ENCODE results near the gene NKAIN4. TPM values are rescaled to one million over a fixed set of nuclear protein-coding genes. Genes with fewer than 3 reads are reported as not detected.

Gene NKAIN4
- total RNA-seq, 4 donors from 2014 or later: 0.79 TPM; not detected in 3

DNA sequence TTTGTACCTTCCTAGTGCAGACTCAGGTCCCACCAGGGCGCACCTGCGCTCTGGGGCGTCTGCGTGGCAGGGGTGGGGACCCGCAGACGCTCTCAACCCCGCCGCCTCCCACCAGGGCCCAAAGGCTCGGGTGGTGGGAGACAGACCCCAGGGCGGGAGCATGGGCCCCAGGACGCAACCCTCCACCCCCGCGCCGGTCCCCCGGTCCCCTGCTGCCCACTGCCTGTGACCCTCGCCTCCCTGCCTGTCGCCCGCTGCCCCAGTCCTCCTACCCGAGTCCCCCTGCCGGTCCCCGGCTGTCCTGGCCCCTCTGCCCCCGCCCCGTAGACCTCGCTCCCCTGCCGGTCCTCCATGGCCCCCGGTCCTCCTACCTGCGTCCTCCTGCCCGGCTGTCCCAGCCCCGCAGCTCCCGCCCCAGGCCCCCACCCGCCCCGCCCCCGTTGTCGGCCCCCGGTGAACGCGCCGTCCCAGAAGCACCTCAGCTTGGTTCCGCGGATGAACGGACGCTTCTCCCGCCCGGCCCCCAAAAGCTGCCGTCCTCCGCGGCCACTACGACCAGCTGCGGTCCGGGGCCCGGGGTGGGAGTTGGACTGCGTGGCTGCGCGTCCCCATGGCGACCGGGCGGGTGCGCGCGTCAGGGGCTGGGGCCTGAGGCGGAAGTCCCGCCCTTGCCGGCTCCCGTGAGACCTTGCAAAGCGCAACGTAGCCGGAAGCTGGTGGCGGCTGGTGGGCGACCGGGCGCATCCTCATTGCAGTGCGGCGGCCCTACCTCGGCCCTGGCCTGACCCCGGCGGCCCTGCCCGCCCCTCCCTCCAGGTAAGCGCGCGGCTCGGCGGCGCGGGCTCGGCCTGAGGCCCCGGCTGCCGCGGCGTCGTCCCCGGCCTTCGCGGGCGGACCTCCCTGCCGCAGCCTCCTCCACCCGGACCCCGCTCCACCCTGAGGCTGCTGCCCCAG lies 18.1 kb upstream of the NKAIN4 start, which contains the start of gene ARFGAP1:
Gene ARFGAP1 (plus strand): TSS at position 709 of the 954 bp plus-strand sequence. CDS start 2,768 bp downstream, outside the sequence.
- in situ Hi-C loops (cut with MboI; ENCODE audit: low pct_ligation_motif_present in 1 of 4, low pct_unique_long_range_greater_than_20kb in 1 of 4, low sequenced_read_pairs in 3 of 4) (no loop called here), intact Hi-C loops (cut with DNase I; ENCODE audit: low total_unique reads) (no loop called here)
- Histone ChIP-seq H3K4me1 (peaks cover 13 to 27% (median 19%) of the 10 kb centered on the region in 4 donors), H3K27ac (peak within 1 kb of the TSS; percentile 82 to 85 (median 84)), H3K9me3 (no peaks in the 10 kb centered on the region), H3K27me3 (peaks cover 5% of the 10 kb centered on the region), H3K36me3 (peaks cover 0 to 5% (median 0%) of the 10 kb centered on the region in 4 donors), H3K4me3 (peak within 1 kb of the TSS; percentile 93 to 100 (median 95))
- 0% methylated on average over 52 of the region's 97 CpGs; no CpG with 5 or more reads in 1 of the 2 donors for WGBS, 2 donors (ENCODE audit: low coverage in 1 of 2)
- no peak for TF ChIP-seq CTCF (IDR thresholded peaks at IDR 0.05)
- no peak for TF ChIP-seq EP300 (IDR thresholded peaks at IDR 0.05; ENCODE audit: low read depth)
- peak; percentile 58 for TF ChIP-seq POLR2A (IDR thresholded peaks at IDR 0.05)
- TF ChIP-seq POLR2AphosphoS5 (IDR thresholded peaks at IDR 0.05): peak; percentile 63 to 85 (median 81)
- peak; percentile 92 for DNase-seq

- no peaks in the 10 kb centered on the region for H3K9me3 ChIP-seq
- no peak overlapping the region for H3K27ac ChIP-seq
- H3K27me3 ChIP-seq: peaks cover 18% of the 10 kb centered on the region
- in situ Hi-C loops (cut with MboI; ENCODE audit: low pct_ligation_motif_present in 1 of 4, low pct_unique_long_range_greater_than_20kb in 1 of 4, low sequenced_read_pairs in 3 of 4): no loop called here
- no peaks in the 10 kb centered on the region for H3K36me3 ChIP-seq
- DNase-seq: no peak
- peaks cover 13 to 27% (median 19%) of the 10 kb centered on the region in 4 donors for H3K4me1 ChIP-seq
- TF ChIP-seq EP300 (IDR thresholded peaks at IDR 0.05; ENCODE audit: low read depth) (no peak), POLR2AphosphoS5 (IDR thresholded peaks at IDR 0.05) (no peak), POLR2A (IDR thresholded peaks at IDR 0.05) (no peak), CTCF (IDR thresholded peaks at IDR 0.05) (no peak)
- intact Hi-C loops (cut with DNase I; ENCODE audit: low total_unique reads): no loop called here
- WGBS, 2 donors (ENCODE audit: low coverage in 1 of 2): 92% methylated on average over 9 of the region's 9 CpGs; no CpG with 5 or more reads in 1 of the 2 donors
- no peak overlapping the region for H3K4me3 ChIP-seq
Observed at GRCh38 chr20:63270606-63271325, 16.5 kb upstream of the NKAIN4 start.

- in situ Hi-C loops (cut with MboI; ENCODE audit: low pct_ligation_motif_present in 1 of 4, low pct_unique_long_range_greater_than_20kb in 1 of 4, low sequenced_read_pairs in 3 of 4) (no loop called here), intact Hi-C loops (cut with DNase I; ENCODE audit: low total_unique reads) (no loop called here)
- TF ChIP-seq CTCF (IDR thresholded peaks at IDR 0.05) (no peak), POLR2AphosphoS5 (IDR thresholded peaks at IDR 0.05) (no peak), POLR2A (IDR thresholded peaks at IDR 0.05) (no peak), EP300 (IDR thresholded peaks at IDR 0.05; ENCODE audit: low read depth) (no peak)
- Histone ChIP-seq H3K4me3 (no peak overlapping the region), H3K4me1 (peaks cover 13 to 23% (median 18%) of the 10 kb centered on the region in 4 donors), H3K27ac (no peak overlapping the region), H3K36me3 (no peaks in the 10 kb centered on the region), H3K27me3 (peaks cover 25% of the 10 kb centered on the region), H3K9me3 (no peaks in the 10 kb centered on the region)
- DNase-seq: no peak
- 65 to 86% methylated on average over 2 to 9 of the region's 9 CpGs for WGBS, 2 donors (ENCODE audit: low coverage in 1 of 2)
Observed at GRCh38 chr20:63269724-63270123, 15.5 kb upstream of the NKAIN4 start.

Measured in transverse colon (tissue), 4 donors.